K562 (cell line): Measurements from ENCODE around the gene ZWINT. TPM values are rescaled to one million over a fixed set of nuclear protein-coding genes. Genes with fewer than 3 reads are reported as not detected.

Experiments used
- KDM5B ChIP-seq: fragments of 200-600 bp; sonication (generic); IDR thresholded peaks from 2 replicates; pipeline ENCODE4 v1.6.1; 2012; ENCODE audit warnings: low read depth, mild to moderate bottlenecking, moderate library complexity, low read length, control low read depth, inconsistent platforms; ENCODE audit not compliant: insufficient replicate concordance
- MCM3 ChIP-seq: fragments of 450-650 bp; IDR thresholded peaks from 2 replicates; pipeline ENCODE4 v1.6.1; 2016
- MTA2 ChIP-seq: fragments of 450-650 bp; IDR thresholded peaks from 2 replicates; pipeline ENCODE4 v1.6.1; 2016; ENCODE audit warnings: low read depth
- polyA plus RNA-seq, 8 experiments: library from polyadenylated mRNA; depleted of rRNA in 4 of 8; stranded (reverse) in 5 of 8; unstranded in 3 of 8; fragments of >200 nt; fragmentation: Nextera tagmentation in 2 of 8; fragmentation: Illumina TruSeq in 1 of 8; extraction: Ambion mirVana in 2 of 8; extraction: Trizol in 1 of 8; gene quantifications; 2 replicates each; pipeline versions ENCODE4 v1.2.1 to v1.2.3, GENCODE V29; 2011 to 2014; ENCODE audit warnings: inconsistent platforms in 1 of 8, missing spikeins in 1 of 8
- total RNA-seq, 7 experiments: library from RNA; depleted of rRNA in 6 of 7; stranded (reverse); fragments of >200 nt in 6 of 7; fragmentation: Illumina TruSeq in 2 of 7; extraction: Trizol in 2 of 7; gene quantifications; 2 replicates each; pipeline versions ENCODE4 v1.2.1 to v1.2.3, GENCODE V29; 2011 to 2021; ENCODE audit warnings: low replicate concordance in 1 of 7
- TF ChIP-seq, protein P1 (sequence below), 2 experiments: fragments of 450-650 bp in 1 of 2; sonication (generic) in 1 of 2; formaldehyde crosslinking in 1 of 2; IDR thresholded peaks; 2 replicates each; pipeline versions ENCODE4 v1.7.1 to v1.9.0; 2016 to 2022; ENCODE audit warnings: inconsistent platforms in 1 of 2, mild to moderate bottlenecking in 1 of 2, missing genetic modification reagents in 1 of 2

Gene ZWINT
- total and polyA plus RNA-seq, 9 of the 15 experiments (the other 6 are each of a cell fraction or from before 2014, with no cell fraction given) = 122 to 245 (median 160) TPM

DNA sequence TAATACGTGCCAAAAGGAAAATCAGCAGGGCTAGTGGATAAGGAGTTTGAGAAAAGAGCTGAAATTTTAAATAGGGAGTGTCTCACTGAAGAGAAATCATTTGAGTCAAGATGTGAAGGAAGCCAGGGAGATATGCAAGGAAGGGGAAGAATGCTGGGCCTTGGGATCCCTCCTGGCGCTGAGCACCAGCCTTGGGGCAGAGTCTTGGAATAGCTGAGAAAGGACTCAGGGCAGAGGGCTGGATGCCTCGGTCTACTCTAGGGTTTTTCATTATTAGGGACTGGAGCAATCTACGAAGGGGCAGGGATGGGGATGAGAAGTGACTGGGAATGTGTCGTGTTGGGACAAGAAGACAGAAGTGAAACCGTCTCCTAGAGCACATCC is 484 bp downstream of the ZWINT start (continued):
- TF ChIP-seq, protein P1, sequence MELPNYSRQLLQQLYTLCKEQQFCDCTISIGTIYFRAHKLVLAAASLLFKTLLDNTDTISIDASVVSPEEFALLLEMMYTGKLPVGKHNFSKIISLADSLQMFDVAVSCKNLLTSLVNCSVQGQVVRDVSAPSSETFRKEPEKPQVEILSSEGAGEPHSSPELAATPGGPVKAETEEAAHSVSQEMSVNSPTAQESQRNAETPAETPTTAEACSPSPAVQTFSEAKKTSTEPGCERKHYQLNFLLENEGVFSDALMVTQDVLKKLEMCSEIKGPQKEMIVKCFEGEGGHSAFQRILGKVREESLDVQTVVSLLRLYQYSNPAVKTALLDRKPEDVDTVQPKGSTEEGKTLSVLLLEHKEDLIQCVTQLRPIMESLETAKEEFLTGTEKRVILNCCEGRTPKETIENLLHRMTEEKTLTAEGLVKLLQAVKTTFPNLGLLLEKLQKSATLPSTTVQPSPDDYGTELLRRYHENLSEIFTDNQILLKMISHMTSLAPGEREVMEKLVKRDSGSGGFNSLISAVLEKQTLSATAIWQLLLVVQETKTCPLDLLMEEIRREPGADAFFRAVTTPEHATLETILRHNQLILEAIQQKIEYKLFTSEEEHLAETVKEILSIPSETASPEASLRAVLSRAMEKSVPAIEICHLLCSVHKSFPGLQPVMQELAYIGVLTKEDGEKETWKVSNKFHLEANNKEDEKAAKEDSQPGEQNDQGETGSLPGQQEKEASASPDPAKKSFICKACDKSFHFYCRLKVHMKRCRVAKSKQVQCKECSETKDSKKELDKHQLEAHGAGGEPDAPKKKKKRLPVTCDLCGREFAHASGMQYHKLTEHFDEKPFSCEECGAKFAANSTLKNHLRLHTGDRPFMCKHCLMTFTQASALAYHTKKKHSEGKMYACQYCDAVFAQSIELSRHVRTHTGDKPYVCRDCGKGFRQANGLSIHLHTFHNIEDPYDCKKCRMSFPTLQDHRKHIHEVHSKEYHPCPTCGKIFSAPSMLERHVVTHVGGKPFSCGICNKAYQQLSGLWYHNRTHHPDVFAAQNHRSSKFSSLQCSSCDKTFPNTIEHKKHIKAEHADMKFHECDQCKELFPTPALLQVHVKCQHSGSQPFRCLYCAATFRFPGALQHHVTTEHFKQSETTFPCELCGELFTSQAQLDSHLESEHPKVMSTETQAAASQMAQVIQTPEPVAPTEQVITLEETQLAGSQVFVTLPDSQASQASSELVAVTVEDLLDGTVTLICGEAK (IDR thresholded peaks at IDR 0.05) = 0 out of 2 replicates have a peak, but pooled peaks have one; percentile 37
- TF ChIP-seq, protein P1 (CRISPR knock-in tag; IDR thresholded peaks at IDR 0.05) = no peak
- TF ChIP-seq MCM3 = no peak
- TF ChIP-seq KDM5B = no peak
- TF ChIP-seq MTA2 = no peak
